Purkinje cell (primary cell): ENCODE measurements around the gene TESMIN. TPM values are rescaled to one million over a fixed set of nuclear protein-coding genes. Genes with fewer than 3 reads are reported as not detected.

ENCODE experiments used
- polyA plus RNA-seq: library from polyadenylated mRNA; unstranded; fragments of >200 nt; fragmentation: Nextera tagmentation; gene quantifications from 2 replicates; pipeline ENCODE4 v1.2.1, GENCODE V29; 2014

The TESMIN gene
- polyA plus RNA-seq = 2.2 and 2.4 TPM in 2 replicates

GRCh38 chr11:68751331-68751856 is at the start of gene TESMIN:
TESMIN (minus strand) TSS chr11:68751520; CDS start chr11:68750660, 860 bp downstream.

GRCh38 chr11:68684385-68685356 is 66.6 kb downstream of the TESMIN start, which contains the start of gene GAL:
GAL (plus strand) TSS chr11:68684544; CDS start chr11:68684924, 380 bp downstream.

Other genes starting within 250 kb of the TESMIN start
- gene GAL, start 67.0 kb downstream of the TESMIN start, polyA plus RNA-seq = not detected in 2 replicates
- gene CPT1A, start 90.4 kb upstream of the TESMIN start, polyA plus RNA-seq = 2.6 and 2.9 TPM in 2 replicates
- 213 and 239 TPM in 2 replicates for gene MRPL21, start 152.3 kb upstream of the TESMIN start, polyA plus RNA-seq
- gene IGHMBP2, start 152.4 kb upstream of the TESMIN start, polyA plus RNA-seq = 2.3 and 9.9 TPM in 2 replicates
- gene MRGPRD, start 229.5 kb upstream of the TESMIN start, polyA plus RNA-seq = not detected in 2 replicates